Endodermal cell (in vitro differentiated cells): ENCODE results near the gene KRT1. TPM values are rescaled to one million over a fixed set of nuclear protein-coding genes. Genes with fewer than 3 reads are reported as not detected.

Source experiments
- DNase-seq: peaks from one replicate; pipeline ENCODE4 v3.0.0-alpha.2; 2017
- H3K27ac ChIP-seq: 2 replicates; pipeline ENCODE4 v1.5.1; 2013; ENCODE audit warnings: mild to moderate bottlenecking, low read depth, low read length, moderate library complexity
- H3K27me3 ChIP-seq: 2 replicates; pipeline ENCODE4 v1.6.1; 2013; ENCODE audit warnings: mild to moderate bottlenecking, low read length, moderate library complexity; ENCODE audit not compliant: insufficient read depth, control insufficient read depth, poor library complexity, severe bottlenecking
- H3K36me3 ChIP-seq: 2 replicates; pipeline ENCODE4 v1.7.0; 2013; ENCODE audit warnings: mild to moderate bottlenecking, low read length, moderate library complexity; ENCODE audit not compliant: control insufficient read depth, insufficient read depth
- H3K4me1 ChIP-seq: one replicate; pipeline ENCODE4 v1.7.0; 2013; ENCODE audit warnings: low read length; ENCODE audit not compliant: control insufficient read depth, insufficient read depth
- H3K4me3 ChIP-seq: 2 replicates; pipeline ENCODE4 v1.5.1; 2013; ENCODE audit warnings: mild to moderate bottlenecking, low read length, moderate library complexity
- H3K9ac ChIP-seq: 2 replicates; pipeline ENCODE4 v1.6.1; 2013; ENCODE audit warnings: mild to moderate bottlenecking, low read length, moderate library complexity; ENCODE audit not compliant: poor library complexity, severe bottlenecking; ENCODE audit errors: extremely low read depth
- H3K9me3 ChIP-seq: 2 replicates; pipeline ENCODE4 v1.6.1; 2013; ENCODE audit warnings: mild to moderate bottlenecking, low read length, moderate library complexity; ENCODE audit not compliant: control insufficient read depth
- H3K27ac Mint-ChIP-seq: 2 replicates; pipeline ENCODE4 v1.8.0; 2020; ENCODE audit warnings: mixed read lengths
- H3K27me3 Mint-ChIP-seq: 2 replicates; pipeline ENCODE4 v1.8.0; 2021; ENCODE audit warnings: mild to moderate bottlenecking, mixed read lengths; ENCODE audit not compliant: insufficient read depth
- H3K36me3 Mint-ChIP-seq: 2 replicates; pipeline ENCODE4 v1.8.0; 2020; ENCODE audit warnings: low read depth, mixed read lengths
- H3K4me1 Mint-ChIP-seq: 2 replicates; pipeline ENCODE4 v1.8.0; 2020; ENCODE audit warnings: mixed read lengths
- H3K4me3 Mint-ChIP-seq: 2 replicates; pipeline ENCODE4 v1.8.0; 2020; ENCODE audit warnings: mild to moderate bottlenecking, moderate library complexity, mixed read lengths
- H3K9me3 Mint-ChIP-seq: 2 replicates; pipeline ENCODE4 v1.8.0; 2020; ENCODE audit warnings: mild to moderate bottlenecking, mixed read lengths
- WGBS, 2 experiments: methylation state at CpG; one replicate each; pipeline versions ENCODE4 v1.1.5 to v1.1.7; 2013; ENCODE audit warnings: missing lambda C conversion rate in 2 of 2, mixed read lengths in 1 of 2; ENCODE audit not compliant: insufficient coverage in 1 of 2, insufficient read length in 1 of 2; 5-methylcytosine and 5-hydroxymethylcytosine counted together
- total RNA-seq, 2 donors: library from RNA; stranded (reverse); fragmentation: NEBNext Ultra II Directional in 1 of 2; extraction: Animal tissue kit (Norgen Biotek cat#: 25700) in 1 of 2; gene quantifications; 2 replicates in 1 of 2; 3 replicates in 1 of 2; pipeline ENCODE4 v1.2.1, GENCODE V29; 2021
- TF ChIP-seq, protein P1 (sequence below): fragments of 200-600 bp; sonication (generic); conservative IDR thresholded peaks from 2 replicates; pipeline ENCODE4 v1.5.0; 2021; ENCODE audit warnings: antibody characterized with exemption, mild to moderate bottlenecking

KRT1 gene
- total RNA-seq, 2 donors from 2014 or later = not detected

DNA sequence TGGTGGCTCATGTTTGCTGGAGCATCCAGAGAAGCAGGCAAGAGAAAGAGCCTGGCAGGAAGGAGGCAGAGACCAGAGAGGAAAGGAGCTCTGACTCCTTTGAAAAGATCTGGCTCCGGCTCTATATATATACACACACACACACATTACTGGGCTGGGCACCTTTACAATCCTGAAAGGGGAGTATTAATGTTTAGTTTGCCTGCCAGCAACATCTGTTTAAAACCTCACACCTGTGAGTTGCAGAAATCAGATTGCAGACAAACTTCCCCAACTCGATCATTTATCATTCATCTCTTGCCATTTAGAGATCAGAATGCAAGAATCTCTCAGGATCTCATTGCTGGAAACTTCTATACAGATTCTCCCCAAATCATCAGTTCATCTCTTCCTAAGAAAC, 23.2 kb upstream of the KRT1 start, which contains the start of gene KRT77:
Gene KRT77, minus strand, starts transcription at position 101 of the 400 bp plus-strand sequence. Its CDS starts 90 bp downstream, at position 11.
- Mint-ChIP-seq H3K27me3 (peaks cover 20% of the 10 kb centered on the region), H3K4me1 (peaks cover 13% of the 10 kb centered on the region), H3K36me3 (no peaks in the 10 kb centered on the region), H3K27ac (no peak within 1 kb of the TSS), H3K9me3 (no peaks in the 10 kb centered on the region), H3K4me3 (no peak within 1 kb of the TSS)
- 86 to 88% methylated on average over 1 of the region's 2 CpGs for WGBS, 2 experiments
- Histone ChIP-seq H3K9me3 (no peaks in the 10 kb centered on the region), H3K36me3 (no peaks in the 10 kb centered on the region), H3K4me3 (no peak within 1 kb of the TSS), H3K4me1 (peaks cover 7% of the 10 kb centered on the region), H3K27me3 (peaks cover 31% of the 10 kb centered on the region), H3K9ac (no peak within 1 kb of the TSS), H3K27ac (no peak within 1 kb of the TSS)
- DNase-seq = no peak
- TF ChIP-seq, protein P1, sequence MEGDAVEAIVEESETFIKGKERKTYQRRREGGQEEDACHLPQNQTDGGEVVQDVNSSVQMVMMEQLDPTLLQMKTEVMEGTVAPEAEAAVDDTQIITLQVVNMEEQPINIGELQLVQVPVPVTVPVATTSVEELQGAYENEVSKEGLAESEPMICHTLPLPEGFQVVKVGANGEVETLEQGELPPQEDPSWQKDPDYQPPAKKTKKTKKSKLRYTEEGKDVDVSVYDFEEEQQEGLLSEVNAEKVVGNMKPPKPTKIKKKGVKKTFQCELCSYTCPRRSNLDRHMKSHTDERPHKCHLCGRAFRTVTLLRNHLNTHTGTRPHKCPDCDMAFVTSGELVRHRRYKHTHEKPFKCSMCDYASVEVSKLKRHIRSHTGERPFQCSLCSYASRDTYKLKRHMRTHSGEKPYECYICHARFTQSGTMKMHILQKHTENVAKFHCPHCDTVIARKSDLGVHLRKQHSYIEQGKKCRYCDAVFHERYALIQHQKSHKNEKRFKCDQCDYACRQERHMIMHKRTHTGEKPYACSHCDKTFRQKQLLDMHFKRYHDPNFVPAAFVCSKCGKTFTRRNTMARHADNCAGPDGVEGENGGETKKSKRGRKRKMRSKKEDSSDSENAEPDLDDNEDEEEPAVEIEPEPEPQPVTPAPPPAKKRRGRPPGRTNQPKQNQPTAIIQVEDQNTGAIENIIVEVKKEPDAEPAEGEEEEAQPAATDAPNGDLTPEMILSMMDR = no peak

DNA sequence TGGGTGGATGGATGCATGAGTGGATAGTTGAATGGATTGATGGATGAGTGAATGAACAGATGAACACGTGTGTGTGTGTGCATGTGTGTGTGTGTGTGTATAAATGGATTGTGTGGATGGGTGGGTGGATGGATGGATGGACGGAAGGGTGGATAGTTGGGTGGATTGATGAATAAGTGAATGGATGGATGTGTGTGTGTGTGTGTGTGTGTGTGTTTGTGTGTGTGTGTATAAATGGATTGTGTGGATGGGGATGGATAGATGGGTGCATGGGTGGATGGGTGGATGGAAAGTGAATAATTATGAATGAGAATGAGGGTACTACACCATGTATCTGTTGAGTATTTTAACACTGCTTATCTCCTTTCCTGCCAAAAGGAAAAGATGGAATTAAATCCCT, 22.1 kb upstream of the KRT1 start:
- Mint-ChIP-seq H3K36me3 (no peaks in the 10 kb centered on the region), H3K4me3 (no peak overlapping the region), H3K27me3 (peaks cover 20% of the 10 kb centered on the region), H3K4me1 (peaks cover 16% of the 10 kb centered on the region), H3K27ac (no peak overlapping the region), H3K9me3 (no peaks in the 10 kb centered on the region)
- Histone ChIP-seq H3K27ac (no peak overlapping the region), H3K27me3 (peaks cover 38% of the 10 kb centered on the region), H3K36me3 (no peaks in the 10 kb centered on the region), H3K9ac (no peak overlapping the region), H3K9me3 (no peaks in the 10 kb centered on the region), H3K4me1 (peaks cover 7% of the 10 kb centered on the region), H3K4me3 (no peak overlapping the region)
- TF ChIP-seq, protein P1 = no peak
- WGBS, 2 experiments = 80 to 83% methylated on average over 1 to 2 of the region's 2 CpGs
- no peak for DNase-seq

DNA sequence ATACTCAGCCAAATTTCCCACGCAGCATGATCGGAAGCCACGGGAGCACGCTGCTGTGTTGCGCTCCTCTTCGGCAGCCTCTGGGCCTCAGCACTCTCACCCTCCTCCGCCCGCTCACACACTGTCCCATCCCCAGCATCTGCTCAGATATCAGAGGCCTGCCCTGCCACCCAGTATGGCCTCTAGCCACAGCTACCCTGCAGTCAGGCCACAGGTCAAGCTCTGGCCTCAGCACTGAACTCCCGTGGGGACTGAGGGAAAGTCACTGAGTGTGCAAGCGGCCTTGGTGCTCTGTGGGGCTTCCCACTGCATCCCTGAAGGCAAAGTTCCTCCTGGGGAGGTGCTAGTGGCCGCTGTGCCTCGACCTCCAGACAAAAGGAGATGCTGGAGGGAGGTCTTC, 21.1 kb upstream of the KRT1 start:
- Mint-ChIP-seq H3K4me3 (no peak overlapping the region), H3K9me3 (no peaks in the 10 kb centered on the region), H3K27me3 (peaks cover 22% of the 10 kb centered on the region), H3K4me1 (peaks cover 16% of the 10 kb centered on the region), H3K36me3 (no peaks in the 10 kb centered on the region), H3K27ac (no peak overlapping the region)
- no peaks in the 10 kb centered on the region for H3K36me3 ChIP-seq
- TF ChIP-seq, protein P1 = no peak
- WGBS, 2 experiments = 77 to 86% methylated on average over 7 to 12 of the region's 12 CpGs
- H3K4me3 ChIP-seq = no peak overlapping the region
- DNase-seq = no peak
- no peak overlapping the region for H3K9ac ChIP-seq
- H3K27me3 ChIP-seq = peaks cover 44% of the 10 kb centered on the region
- H3K4me1 ChIP-seq = peaks cover 7% of the 10 kb centered on the region
- no peaks in the 10 kb centered on the region for H3K9me3 ChIP-seq
- no peak overlapping the region for H3K27ac ChIP-seq
